NCI-H146 treated with DMSO at 0.1 percent for 48 hours (cell line): ENCODE data around the gene AGPAT2.
"Not testable (repeated sequence)": the region's sequence is repeated elsewhere in the genome, so short reads cannot be mapped to it uniquely, and the experiment has no call there.

ENCODE experiments used
- DNase-seq: peaks from one replicate; lab custom pipeline; 2025; ENCODE audit not compliant: unreplicated experiment; lab: John Stamatoyannopoulos, UW

The AGPAT2 gene

DNA sequence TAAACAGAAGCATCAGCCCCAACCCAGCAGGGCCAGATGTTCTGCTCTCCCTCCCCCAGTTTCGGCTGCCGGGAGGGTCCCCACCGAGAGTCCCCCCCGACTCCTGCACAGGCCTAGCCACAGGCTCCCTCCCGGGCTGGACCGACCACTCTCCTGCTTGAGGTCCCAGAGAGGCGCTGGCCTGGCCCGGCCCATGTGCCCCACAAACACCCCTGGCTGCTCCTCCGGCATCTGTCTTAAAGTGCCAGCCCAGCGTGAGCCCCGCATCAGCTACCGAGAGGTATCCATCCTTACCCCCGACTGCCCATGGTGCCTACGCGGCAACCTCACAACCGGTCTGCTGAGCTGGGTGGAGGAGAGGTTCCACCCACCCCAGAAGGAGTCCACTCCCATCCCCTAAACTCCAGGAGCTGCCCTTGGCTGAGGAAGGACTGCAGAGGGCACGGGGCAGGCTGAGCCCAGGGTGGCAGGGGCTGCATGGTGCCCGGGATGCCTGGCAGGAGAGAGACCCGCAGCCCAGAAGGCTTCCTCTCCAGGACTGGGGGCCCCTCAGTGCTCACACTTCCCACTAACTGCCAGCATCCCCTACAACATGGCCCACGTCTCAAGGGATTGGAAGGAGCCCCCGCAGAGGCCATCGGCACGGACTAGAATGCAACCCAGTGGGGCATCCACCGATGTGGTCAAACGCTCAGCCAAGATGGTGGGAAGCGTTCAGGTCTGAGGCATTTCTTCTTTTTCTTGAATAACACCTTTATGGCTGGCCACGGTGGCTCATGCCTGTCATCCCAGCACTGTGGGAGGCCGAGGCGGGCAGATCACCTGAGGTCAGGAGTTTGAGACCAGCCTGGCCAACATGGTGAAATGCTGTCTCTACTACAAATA lies 40.2 kb downstream of the AGPAT2 start:
- no peak for DNase-seq

- peak; percentile 8 for DNase-seq
Observed at GRCh38 chr9:136645903-136646754, 41.1 kb downstream of the AGPAT2 start.

DNA sequence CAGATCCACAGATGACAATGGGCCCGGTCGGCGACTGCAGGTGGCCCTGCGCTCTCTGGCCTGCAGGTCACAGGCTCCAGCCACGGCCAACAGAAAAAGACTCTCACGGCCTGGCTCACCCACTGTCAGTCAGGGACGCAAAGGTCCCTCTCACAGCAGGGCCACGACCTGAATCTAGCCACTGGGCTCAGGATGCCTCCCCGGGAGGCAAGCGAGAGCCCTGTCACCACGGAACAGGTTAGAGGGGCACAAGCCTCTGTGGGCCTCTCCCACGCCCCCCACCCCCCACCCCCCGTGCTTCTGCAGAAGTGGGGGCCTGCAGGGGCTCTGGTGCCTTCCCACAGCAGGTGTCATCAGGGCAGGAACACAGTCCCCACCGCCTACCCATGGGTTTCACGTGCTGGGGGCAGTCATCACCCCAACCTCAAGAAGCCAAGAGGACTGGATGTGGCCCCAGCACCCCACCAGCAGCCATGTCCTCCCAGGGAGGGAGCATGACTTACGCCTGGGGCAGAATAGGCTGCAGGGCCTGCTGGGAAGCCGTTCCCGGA lies 41.8 kb downstream of the AGPAT2 start:
- no peak for DNase-seq

DNA sequence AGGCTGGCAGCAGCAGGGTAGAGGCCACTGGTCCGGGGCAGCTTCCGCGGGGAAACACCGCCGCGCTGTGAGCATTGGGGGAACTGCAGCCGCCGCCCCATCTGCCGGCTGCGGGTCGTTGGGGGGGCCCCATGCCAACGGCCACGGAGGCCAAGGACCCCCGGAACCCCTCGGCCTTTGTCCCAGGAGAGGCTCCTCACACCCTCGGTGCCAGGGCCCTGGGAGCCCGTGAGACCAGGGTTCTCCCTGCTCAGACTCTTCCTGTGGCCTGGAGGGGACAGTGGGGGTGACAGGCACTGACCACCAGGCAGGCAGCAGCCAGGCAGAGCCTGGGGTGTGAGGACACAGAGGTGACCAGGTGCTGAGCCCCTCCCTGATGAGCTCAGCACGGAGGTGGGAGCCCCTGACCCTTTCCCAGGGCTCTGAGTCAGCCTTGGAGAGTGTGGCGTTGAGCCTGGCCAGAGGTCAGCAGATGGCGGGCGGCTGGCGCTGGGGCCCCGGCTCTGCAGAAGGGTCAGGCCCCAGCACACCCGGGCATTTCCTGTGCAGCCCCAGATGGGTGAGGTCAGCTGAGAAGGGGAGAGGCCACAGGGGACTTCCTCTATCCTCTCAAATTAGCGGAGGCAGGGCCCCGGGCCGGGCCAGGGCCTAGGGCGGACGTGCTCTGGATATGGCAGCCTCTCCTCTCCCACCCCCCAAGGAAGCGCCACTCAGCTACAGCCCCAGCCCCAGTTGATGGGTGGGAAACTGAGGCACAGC lies 42.5 kb downstream of the AGPAT2 start:
- no peak for DNase-seq

- no peak for DNase-seq
Observed at GRCh38 chr9:136644343-136644592, 43.0 kb downstream of the AGPAT2 start.

DNA sequence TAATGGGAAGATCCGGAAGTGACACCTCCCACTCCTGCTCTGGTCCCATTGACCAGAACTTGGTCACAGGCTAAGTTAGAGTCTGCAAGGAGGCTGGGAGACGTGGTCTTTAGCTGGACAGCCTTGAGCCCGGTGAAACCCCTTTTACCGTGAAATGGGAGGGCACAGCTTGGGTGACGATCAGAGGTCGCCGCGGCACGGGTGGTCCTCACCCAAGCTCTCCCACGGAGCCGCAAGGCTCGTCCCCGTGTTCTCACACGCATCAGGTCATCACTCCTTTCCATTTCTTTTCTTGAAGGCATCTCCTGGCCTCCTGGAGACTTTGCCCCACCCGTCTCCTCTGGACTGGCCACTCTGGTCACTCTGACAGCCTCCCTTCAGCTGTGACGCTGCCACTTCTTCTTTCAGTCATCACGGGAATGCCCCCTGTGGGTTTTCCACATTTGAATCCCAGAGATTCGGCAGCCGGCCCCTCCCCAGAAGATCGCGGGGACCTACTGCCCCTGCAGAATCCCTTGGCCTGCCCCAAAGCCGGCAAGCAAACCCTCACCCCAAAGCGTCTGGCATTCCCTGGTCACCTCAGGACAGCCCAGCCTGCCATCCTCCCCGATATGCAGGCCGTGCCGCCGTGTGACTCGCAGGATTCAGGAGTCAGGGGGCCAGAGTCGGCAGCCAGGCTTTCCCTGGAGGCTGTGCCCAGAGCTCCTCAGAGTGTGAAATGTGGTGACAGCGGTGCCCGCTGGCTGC lies 43.5 kb downstream of the AGPAT2 start:
- no peak for DNase-seq

- no peak for DNase-seq
Observed at GRCh38 chr9:136642439-136642921, 44.8 kb downstream of the AGPAT2 start.

DNA sequence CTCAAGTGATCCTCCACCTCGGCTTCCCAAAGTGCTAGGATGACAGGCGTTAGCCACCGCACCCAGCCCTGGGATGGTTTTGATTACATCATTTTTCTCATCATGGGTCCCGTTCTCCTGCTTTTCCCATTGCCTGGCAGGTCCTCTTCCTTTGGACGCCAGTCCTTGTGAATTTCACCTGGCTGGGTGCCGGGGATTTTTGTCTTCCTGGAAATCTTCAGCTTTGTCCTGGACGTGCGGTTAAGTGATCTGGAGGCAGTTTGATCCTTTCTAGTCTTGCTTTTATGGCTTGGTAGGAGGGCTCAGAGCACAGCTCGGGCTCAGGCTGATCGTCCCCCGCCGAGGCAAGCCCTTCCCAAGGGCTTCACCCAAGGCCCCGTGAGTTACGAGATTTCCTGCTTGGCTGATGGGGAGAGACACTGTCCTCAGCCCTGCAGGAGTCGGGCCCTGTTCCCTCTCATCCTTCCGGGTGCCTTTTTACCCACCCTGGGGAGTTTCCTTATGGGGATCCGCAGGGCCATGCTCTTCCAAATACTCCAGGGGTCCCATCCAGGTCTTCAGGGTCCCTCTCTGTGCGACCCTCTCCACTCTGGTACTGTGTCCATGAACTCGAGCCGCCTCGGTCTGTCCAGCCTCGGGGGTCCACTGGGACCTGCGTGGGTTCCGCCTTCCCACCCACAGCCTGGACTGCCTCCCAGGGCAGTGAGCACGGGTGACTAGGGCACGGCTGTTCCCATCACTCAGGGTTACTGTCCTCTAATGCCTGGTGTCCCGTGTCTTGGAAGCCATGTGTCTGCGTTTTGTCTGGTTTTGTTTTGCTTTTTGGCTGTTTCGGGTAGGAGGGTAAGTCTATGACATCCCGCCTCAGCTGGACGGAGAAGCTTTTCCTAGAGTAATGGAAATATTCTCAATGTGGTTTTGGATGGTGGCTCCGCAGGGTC lies 46.8 kb downstream of the AGPAT2 start:
- no peak for DNase-seq

GRCh38 chr9:136634904-136635303 lies 52.4 kb downstream of the AGPAT2 start:
- no peak for DNase-seq

- not testable (repeated sequence) for DNase-seq
Observed at GRCh38 chr9:136632491-136633106, 54.7 kb downstream of the AGPAT2 start.

GRCh38 chr9:136632072-136632471 lies 55.2 kb downstream of the AGPAT2 start:
- DNase-seq, result not testable (repeated sequence)

GRCh38 chr9:136631038-136632000 lies 55.9 kb downstream of the AGPAT2 start:
- DNase-seq, result peak; percentile 35

DNA sequence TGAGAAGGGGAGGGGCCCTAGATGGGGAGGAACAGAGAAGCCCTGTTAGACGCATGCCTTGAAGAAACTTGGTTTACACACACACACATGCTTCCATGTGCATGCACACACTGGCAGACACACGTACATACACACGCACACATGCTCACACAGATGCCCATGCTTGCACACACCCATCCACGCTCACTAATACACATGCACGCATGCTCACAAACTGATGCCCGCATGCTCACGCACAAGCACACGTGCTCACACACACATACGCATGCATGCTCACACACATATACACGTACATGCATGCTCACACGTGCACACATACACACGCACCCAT lies 56.6 kb downstream of the AGPAT2 start:
- no peak for DNase-seq

DNA sequence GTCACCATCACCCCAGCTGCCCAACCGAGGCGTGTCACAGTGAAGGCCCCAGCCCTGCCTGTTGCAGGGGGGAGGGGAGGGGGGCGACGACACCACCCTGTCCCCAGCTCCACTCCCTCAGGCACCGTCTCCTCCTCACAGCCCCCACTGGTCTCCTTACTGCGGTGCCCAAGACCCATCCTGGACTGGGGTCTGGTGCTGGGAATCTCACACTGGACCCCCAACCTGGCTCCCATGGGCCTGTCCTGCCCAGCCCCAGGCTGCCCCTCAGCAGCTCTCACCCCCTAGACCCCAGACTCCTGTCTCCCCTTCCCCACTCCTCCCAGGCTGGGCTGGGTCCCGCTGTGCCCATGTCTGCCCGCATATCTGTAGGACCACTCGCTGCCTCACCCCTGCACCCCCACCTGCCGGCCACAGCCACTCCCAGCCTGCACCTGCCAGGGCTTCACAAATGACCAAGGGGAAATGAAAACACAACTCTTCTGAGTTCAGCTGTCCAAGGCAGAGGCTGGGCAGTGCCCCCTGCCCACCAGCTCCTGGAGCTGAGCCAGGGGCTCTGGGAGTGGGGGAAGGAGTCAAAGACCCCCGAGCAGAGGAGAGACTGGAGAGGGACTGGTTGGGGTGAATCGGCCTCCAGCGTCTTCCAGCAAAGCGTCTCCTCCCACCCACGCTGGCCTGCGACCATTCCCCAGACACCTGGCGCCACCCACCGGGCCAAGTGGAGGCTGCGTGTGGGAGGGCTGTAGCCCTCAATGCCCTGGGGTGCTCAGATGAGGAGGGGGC lies 57.2 kb downstream of the AGPAT2 start:
- peak; percentile 19 for DNase-seq

GRCh38 chr9:136629001-136629878 lies 58.0 kb downstream of the AGPAT2 start:
- no peak for DNase-seq

- DNase-seq, result no peak
Observed at GRCh38 chr9:136628268-136628667, 59.0 kb downstream of the AGPAT2 start.
